AG09309 (cell line): ENCODE measurements around the gene MOV10.
A peak's percentile ranks its signal among the peaks of the same experiment; 100 is the strongest.

Experiments
- DNase-seq: peaks from one replicate; pipeline ENCODE4 v3.0.0-alpha.2; 2010; ENCODE audit warnings: low read depth
- H3K4me3 ChIP-seq: 2 replicates; pipeline ENCODE4 v1.5.1; 2011; ENCODE audit warnings: mild to moderate bottlenecking, low read depth, low read length, moderate library complexity; ENCODE audit not compliant: control insufficient read depth
- TF ChIP-seq, protein P1 (sequence below): IDR thresholded peaks from 2 replicates; pipeline ENCODE4 v1.5.1; 2011; ENCODE audit warnings: mild to moderate bottlenecking, low read depth, low read length, inconsistent platforms; ENCODE audit not compliant: insufficient read depth, control insufficient read depth; ENCODE audit errors: missing control alignments

The MOV10 gene

GRCh38 chr1:112674440-112674985 lies at the start of gene MOV10:
Gene MOV10 (plus strand): TSS chr1:112674659. CDS start chr1:112674913, 254 bp downstream.
- H3K4me3 ChIP-seq: peak within 1 kb of the TSS; percentile 92
- TF ChIP-seq, protein P1, sequence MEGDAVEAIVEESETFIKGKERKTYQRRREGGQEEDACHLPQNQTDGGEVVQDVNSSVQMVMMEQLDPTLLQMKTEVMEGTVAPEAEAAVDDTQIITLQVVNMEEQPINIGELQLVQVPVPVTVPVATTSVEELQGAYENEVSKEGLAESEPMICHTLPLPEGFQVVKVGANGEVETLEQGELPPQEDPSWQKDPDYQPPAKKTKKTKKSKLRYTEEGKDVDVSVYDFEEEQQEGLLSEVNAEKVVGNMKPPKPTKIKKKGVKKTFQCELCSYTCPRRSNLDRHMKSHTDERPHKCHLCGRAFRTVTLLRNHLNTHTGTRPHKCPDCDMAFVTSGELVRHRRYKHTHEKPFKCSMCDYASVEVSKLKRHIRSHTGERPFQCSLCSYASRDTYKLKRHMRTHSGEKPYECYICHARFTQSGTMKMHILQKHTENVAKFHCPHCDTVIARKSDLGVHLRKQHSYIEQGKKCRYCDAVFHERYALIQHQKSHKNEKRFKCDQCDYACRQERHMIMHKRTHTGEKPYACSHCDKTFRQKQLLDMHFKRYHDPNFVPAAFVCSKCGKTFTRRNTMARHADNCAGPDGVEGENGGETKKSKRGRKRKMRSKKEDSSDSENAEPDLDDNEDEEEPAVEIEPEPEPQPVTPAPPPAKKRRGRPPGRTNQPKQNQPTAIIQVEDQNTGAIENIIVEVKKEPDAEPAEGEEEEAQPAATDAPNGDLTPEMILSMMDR: no peak
- no peak for DNase-seq

DNA sequence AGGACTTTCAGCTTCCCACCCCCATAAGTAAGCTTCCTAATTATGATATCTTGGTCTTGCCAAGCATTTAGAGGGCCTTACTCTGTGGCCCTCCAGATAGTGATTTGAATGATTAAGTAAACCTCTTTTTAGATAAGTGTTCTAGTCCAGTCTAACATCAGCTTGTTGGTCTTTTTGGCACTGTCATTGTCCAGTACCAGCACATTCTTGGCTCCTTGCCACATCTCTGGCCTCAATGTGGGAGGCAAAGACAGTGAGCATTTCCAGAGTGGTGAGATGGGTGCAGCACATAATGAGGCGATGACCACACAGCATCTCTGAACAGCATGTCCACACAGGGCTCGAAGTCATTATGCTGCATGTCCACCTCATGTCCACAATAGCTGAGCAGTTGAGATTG lies 48.8 kb upstream of the MOV10 start:
- DNase-seq: no peak
- H3K4me3 ChIP-seq: no peak overlapping the region
- TF ChIP-seq, protein P1: no peak

DNA sequence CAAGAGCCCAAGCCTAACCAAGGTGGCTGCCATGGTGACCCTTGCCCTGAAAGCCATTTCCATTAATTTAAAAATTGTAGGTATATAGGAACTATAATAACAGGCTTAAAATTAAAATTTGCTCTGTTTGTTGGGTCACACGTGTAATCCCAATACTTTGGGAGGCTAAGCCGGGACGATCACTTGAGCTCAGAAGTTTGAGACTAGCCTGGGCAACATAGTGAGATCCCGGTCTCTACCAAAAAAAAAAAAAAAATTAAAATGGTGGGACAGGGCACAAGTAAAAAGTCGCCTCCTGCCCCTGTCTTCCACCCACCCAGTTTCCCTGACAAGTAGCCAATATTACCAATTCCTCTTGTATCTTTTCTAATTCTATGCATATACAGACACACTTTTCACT lies 48.3 kb upstream of the MOV10 start:
- H3K4me3 ChIP-seq: no peak overlapping the region
- DNase-seq: no peak
- TF ChIP-seq, protein P1: no peak

GRCh38 chr1:112626887-112627286 lies 47.6 kb upstream of the MOV10 start:
- H3K4me3 ChIP-seq: no peak overlapping the region
- TF ChIP-seq, protein P1: no peak
- DNase-seq: no peak

- no peak for DNase-seq
- TF ChIP-seq, protein P1: no peak
- no peak overlapping the region for H3K4me3 ChIP-seq
Measured at GRCh38 chr1:112628516-112628915, 45.9 kb upstream of the MOV10 start.

DNA sequence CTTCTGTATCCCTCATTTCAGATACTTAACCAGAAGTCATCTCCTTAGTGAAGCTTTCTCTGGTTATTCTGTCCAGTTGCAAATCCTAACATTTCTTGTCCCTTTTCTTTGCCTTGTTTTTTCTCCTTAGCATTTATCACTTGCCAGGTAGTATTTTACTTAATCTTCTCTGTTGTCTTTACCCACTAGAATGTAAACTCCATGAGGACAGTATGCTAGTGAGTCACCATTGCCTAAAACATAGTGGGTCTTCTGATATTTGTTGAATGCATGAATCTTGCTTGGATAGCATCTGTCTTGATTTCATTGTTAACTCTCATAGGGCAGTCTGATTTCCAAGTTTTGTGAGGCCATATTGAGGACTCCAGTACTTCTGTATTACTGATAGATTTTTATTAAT lies 45.2 kb upstream of the MOV10 start:
- no peak for DNase-seq
- H3K4me3 ChIP-seq: no peak overlapping the region
- TF ChIP-seq, protein P1: no peak

GRCh38 chr1:112633628-112634027 lies 40.8 kb upstream of the MOV10 start:
- no peak overlapping the region for H3K4me3 ChIP-seq
- no peak for DNase-seq
- TF ChIP-seq, protein P1: no peak
